NCI-H82 (cell line): ENCODE data around the gene FGG.

Experiments used
- DNase-seq: peaks from one replicate; lab custom pipeline; 2025; lab: John Stamatoyannopoulos, UW

Gene FGG

DNA sequence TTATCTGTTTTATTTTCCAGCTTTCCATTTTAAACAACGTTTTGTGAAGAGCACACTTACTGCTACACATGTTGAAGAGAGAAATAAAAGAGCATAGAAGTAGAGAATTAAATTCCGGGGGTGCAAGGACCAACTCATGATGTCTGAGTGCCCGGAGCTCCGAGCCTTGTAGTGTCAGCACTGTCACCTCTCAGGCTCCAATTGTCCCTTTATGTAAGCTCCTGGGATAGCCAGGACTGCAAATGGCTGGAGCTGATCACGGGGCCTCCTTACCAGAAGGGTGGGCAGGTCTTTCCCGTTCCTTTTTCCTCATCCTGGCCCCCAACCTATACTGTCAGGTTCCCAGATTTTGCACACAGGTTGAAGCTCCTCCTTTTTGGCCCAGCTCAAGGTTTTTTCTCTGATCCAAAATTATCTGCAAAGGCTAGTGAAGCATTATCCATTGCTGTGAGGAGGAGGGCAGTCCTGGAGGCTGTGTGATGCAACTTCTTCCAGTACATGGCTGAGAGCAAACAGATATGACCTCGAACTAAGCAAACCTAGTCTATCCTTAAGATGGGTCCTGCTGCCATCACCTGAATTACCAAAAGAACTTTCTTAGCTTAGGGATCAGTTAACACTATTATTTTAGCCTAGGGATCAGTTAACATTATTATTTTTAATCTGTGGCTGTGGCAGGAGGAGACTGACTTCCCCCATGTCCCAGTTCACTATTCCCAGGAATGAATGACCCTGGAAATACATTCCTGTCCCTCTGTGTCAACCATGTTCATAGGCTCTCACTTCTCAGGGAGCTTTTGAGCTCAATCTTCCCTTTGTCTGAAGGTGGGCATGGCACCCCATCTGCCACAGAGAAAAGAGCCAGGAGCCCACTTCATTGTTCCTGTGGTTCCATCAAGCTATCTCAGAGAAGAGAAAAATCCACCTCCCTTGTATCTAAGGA lies at the start of gene FGG:
Gene FGG (minus strand): TSS at position 185 of the 943 bp plus-strand sequence. CDS start 47 bp downstream, at position 138.
- DNase-seq: no peak

DNA sequence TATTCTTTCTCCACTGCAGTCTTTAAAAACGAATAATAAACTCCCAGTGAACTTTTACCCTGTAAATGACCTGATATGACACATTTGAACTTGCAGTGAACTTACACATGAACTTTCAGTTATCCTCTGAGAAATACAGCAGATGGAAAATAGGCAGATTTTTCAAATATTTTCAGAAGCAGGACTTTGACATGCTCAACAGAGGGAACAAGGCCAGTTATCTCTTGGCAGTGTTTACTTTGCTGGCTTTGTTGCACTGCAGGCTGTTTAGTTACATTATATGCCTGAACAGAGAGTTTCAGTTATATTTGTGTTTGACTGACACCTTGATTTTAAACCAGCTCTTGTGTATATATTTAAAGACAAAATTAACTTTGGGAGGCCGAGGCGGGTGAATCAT lies 47.6 kb upstream of the FGG start:
- DNase-seq: no peak

DNA sequence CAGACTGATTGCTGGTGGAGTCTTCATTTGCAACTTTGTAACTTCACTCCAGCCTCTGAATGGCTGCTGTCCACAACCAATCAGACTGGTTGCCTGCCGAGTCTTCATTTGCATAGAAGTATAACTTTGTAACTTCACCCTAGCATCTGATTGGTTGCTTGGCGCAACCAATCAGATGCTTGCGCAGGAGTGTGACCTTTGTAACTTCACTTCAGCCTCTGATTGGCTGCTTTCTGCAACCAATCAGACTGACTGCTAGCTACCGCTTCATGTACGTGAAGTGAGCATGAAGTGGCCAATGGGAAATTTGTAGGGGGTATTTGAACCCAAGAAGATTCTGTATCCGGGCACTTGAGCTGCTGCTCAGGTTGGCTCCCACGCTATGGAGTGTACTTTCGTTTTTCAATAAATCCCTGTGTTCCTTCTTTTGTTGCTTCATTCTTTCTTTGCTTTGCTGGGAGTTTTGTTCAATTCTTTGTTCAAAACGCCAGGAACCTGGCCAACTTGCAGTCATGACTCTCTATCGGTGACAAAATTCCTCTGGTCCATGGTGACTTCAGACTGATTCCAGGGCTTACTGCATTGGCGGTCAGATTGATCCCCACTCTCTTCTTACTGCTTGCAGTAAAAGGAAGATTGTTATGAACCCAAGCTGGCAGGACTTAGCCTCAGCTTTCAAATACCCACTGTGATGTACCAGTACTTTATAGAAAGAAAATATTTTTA lies 46.4 kb upstream of the FGG start:
- no peak for DNase-seq

DNA sequence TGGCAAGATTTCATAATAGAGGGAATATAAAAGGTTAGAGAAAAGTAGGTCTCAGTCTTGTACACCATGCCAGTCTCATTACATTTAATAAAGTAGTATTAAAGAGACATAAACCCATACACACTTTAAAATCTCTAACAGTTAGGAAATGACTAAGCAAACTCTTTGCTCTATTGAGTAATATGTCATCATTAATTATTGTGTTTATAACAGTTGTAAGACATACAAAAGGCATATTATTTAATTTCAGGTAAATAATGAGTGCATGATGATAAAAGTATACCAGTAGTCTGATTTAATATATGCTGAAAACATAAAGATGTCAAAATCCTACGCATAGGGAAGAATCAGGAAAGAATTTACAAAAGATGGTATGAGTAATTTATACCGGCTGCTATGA lies 31.0 kb upstream of the FGG start:
- no peak for DNase-seq

DNA sequence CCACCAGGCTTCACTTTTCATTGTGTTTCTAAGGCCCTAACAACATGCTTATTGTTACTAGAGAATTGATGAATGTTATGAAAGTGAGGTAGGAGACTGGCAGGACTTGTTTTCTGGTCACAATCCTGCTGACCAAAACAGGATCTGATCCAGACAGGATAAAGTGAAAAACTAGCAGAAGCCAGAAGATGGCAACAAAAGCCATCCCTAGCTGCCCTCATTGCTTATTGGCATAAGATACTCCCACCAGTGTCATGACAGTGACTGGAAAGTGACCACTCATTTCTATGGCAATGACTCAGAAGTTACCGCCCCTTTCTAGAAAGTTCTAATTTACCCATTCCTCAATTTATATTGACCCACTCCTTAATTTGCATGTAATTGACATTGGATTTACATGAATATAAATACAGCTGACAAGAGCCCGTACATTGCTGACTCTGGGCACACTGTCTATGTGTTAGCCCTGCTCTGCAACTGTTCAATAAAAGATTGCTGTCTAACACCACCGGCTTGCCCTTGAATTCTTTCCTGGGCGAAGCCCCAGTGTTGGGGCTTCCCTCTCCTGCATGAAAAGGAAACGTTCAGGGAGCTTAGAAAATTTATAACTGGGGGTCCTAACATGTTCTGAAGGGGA lies 30.0 kb upstream of the FGG start:
- DNase-seq: no peak

DNA sequence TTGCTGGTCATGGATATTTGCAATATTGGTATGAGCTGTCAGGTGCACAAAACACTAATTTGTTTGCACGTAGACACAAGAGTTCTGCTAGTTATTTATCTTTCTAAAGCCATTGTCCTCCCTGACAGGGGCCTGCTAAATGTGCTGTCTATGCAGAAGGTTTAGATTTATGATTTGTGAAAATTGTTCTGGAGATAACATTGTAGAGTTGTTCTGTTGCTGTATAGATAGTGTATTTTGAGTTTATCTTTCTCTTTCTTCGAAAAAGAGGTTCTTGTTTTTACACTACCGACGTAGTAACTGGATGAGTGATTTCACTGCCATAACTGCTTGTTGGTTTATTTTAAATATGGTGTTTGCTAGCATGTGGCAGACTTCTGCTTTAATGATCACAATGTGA lies 28.5 kb upstream of the FGG start:
- DNase-seq: no peak

DNA sequence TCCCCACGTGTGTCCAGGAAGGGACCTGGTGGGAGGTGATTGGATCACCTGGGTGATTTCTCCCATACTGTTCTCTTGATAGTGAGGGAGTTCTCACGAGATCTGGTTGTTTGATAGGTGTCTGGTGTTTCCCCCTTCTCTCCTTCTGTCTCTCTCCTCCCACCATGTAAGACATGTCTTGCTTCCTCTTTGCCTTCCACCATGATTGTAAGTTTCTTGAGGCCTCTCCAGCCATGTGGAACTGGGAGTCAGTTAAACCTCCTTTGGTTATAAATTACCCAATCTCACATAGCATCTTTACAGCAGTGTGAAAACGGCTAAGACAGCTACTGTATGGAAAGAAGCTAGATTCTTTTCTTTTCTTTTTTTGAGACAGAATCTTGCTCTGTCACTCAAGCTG lies 21.6 kb upstream of the FGG start:
- no peak for DNase-seq

DNA sequence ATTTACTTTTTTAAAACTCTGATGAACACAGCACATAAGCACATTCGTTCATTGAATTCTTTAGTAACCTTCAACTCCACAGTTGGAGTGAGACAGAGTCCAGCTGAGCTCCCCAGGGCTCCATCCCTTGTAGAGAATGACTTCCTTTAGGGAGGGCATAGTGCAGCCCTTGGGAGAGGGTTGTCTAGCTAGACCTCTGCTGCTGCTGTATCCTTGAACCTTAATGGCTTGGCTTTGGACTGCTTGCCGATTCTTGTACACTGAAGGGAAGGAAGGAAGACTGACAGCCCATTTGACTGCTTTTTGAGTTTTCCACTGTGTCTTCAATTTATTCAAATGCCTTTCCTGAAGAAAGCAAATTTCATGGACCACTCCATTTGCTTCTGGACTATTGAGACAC lies 19.4 kb upstream of the FGG start:
- no peak for DNase-seq

DNA sequence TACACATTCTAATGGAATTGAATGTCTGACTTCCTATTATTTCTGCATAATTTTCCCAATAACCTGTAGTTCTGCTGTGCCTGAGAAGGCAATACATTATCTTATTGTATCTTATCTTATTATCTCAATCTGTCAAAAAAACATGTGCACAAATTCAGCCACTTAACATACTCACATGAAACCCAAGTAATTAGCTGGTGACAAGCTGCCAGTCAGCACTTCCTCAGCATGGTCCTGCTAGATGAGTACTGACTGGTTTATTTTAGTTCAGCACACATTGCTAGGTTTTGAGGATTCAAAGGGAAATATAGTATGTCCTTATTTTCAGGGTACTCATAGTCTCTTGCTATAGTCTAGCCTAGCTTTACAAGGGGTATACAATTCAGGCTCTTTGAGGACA lies 17.9 kb upstream of the FGG start:
- DNase-seq: no peak

DNA sequence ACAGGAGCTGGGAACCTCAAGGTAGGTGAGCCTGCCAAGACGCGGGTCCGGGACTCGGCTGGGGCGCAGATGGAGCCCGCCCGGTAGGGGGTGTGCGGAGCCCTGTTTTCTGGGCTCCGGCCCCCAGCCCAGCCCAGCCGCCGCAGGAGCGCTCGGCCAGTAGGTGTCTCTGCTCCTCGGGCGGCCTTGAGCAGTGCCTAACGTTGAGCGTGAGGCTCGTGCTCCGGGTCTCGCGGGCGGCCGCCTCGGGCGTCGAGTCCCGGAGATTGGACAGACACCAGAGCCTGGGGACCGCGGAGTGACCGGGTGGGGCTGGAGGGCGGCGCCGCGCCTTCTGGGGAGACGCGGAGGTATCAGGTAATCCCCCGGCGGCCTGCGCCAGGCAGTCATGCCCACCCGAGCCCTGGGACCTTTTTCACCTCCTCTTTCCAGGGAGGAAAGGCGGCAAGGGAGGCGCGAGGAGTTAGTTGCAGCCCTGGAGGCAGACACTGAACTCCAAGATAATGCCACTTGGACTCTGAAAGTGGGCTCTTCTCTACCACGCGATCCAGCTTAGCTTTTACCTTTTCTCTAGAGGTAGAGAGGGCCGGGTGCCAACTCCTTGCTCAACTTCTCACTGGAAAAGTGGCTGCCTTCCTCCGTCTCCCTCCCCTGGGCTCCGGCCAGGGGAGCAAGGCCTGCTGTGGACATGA lies 14.5 kb upstream of the FGG start:
- DNase-seq: peak; percentile 75

DNA sequence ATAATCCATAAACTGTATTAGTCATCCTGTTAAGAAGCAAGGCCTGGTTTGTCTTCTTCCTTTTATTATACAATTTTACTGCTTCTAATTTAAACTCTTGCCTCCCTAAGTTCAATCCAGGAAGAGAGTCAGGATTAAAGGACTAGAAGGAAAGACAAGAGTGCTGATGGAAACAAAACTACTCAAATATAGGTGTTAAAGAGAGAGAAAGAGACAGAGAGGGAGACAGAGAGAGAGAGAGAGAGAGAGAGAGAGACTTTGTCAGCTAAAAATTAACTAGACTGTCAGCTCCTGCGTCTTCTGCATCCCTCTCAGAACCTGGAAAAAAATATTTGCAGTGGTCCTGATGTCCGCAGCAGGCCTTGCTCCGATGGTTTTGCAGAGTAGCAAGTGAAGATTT lies 13.5 kb upstream of the FGG start:
- no peak for DNase-seq

DNA sequence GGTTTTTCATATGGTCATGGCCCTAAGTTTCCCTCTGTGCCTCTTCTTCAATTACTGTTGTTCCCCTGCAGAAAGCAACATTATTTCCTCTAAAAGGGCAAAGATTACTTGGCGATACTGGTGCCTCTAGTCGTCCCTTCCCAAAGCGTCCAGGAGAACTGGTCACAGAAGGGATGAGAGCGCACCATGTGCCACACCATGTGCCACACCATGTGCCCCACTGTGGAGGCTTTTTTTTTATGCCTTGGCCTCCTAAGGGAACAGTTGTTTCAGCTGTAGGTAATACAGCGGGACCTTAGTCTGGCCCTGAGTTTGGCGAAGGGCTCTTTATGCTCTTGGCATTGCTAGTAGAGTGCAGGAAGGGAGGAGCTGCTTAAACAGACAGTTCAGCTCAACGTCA lies 11.5 kb upstream of the FGG start:
- DNase-seq: no peak

DNA sequence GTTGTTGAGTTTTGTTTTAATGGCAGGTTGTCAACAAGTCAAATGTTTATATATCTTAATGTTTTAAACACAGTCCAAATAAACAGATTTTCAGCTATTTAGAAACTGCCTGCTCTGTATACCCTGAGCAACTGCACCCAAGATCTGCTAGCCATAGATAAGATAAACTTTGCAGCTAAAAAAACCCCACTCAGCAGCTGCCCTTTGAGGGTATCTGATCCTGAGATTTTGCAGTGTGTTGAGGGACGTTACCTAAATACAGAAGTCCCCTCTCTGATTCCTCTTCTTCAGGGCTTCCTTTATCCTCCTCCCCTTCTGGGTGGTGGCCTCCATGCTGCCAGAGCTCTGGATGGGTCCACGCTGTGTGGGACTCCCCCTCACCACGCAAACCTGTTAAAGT lies 11.0 kb upstream of the FGG start:
- DNase-seq: no peak

DNA sequence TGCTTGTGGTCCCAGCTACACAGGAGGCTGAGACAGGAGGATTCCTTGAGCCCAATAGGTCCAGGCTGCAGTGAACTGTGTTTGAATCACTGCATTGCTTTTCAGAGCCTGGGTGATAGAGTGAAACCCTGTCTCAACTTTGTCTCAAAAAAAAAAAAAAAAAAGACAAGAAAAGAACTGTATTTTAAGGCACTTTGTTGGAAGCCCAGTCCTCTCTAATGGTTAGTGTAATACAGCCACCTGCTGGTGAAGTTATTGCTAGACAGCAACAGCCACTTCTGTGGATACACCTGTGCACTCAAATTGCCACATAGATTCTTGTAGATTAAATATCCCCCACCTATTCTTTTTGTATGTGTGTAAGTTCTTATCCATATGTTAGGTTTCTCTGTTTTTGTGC lies 10.1 kb upstream of the FGG start:
- DNase-seq: peak; percentile 46

DNA sequence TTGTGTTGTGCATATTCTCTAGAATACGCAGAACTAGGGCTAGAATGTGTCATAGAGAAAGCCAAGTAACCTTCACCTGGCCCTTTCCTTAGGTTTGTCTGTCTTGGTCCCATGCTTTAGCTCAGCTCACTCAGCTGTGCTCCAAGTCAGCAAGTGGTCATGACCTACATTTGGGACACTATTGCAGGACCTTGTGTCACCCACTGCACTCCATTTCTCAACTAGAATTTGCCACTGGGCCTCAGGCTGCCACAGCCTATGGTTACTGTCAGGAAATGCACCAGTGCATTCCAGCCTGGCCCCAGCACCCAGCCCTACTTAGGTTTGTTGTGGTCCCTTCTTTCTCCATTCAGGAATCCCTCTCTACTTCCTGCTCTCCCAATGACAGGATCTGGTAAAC lies 7.7 kb upstream of the FGG start:
- no peak for DNase-seq

DNA sequence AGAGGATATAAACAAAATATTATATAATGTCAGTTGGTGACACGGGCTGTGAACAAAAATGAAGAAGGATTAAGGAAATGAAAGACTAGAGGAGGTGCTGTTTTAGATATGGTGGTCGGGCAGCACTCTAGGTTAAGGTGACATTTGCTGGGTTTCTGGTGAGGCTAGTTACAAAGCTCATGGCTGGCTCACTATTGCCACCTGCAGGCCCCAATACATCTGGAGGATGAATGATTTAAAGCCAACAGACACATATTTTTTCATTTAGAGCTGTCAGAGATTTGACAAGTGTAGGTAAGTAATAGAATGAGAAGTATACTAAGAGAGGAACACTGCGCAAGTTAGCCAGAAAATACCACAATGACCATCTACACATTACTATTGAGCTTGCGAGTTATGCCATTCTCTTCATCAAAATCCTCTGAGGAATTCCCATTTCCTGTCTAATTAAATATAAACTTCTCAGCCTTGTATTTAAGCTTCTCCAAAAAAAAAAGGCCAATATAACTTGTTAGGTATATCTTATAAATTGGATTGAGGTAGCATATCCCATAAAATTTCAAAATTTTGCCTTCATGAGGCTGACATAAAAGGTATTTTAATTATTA lies 6.4 kb upstream of the FGG start:
- peak; percentile 57 for DNase-seq

DNA sequence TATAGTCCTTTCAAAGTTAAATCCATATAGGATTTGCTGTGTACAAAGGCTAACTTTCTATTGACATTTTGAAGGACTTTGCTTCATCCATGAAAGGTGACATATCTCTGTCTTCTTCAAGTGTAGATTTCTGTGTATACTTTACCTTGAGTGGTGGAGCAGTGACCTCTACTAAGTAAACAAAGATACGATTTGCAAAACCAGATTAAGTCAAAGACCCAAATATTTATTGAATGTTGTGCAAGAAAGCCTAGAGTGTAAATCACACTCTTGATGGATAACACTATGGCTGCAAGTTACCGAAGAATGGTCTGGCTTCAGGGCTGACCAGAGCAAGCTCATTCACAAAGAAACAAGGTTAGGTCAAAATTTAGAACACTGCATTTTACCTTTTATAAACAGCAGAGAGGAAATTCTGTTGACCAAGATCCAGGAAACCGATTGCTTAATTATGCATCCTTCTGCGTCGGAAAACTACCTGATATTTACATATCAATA lies 5.4 kb upstream of the FGG start:
- no peak for DNase-seq

DNA sequence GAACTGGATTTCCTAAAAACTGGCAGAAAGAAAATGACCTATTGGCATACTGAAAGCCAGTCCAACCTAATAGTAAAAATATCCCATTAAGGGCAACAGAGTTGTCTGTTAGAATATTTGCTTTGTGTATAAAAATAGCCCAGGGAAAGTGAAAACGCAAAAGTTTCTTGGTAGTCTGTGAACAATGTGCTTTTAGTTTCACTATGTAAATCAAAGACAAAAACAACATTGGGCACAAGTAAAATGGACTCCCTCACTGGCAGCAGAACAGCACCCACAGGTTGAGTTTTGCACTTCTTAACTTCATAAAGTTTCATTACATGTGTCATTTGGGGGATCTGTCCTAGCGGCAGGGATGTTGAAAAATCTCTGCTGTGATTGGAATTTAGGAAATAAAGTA lies 4.3 kb upstream of the FGG start:
- no peak for DNase-seq

DNA sequence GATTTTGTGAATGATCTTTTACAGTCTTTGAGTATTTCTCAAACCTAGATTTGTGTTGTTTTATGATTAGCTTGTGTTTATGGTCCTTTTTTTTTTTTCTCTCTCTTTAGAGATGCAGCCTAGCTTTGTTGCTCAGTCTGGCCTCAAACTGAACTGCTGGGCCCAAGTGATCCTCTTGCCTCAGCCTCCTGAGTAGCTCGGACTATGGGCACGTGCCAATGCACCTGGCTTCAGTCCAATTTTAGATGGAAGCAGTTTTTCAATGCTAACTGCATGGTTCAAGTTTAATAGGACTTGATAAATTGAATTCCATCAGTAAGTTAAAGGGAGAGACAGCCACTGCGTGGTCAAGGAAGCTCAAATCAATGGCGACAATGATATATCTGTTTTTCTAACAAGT lies 3.8 kb upstream of the FGG start:
- DNase-seq: no peak

DNA sequence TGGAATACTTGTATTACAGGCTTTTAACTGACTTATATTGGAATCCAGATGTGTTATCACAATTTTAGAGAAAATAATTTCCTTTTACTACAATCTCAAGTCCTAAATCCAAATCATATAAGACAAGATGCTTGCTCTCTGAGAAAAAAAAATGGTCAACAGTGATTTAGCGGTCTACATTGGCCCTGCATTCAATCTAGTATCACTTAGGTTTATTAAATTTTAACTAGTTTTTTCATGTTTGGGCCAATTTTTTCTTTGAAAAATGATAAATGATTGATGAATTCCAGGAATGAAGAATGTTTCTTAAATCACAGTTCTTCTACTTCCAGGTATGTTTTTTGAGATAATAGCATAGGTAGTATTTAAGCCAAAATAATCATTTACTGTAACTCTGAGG lies 2.8 kb upstream of the FGG start:
- DNase-seq: no peak

DNA sequence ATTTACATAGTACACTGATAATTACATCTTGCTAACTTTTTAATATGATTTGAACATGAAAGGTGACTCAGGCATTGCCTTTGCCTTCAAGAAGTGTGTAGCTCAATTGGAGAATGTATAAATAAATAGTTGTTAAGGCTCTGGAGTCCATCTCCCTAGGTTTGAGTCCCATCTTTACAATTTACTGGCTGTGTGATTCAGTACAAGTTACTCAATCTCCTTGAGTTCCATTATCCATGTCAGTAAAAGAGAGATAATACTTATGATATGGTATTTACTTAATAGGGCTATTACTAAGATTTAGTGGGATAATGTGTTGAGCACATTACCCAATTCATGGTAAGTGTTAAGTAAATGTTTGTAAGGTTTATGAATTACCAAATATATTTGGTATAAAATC lies 1.9 kb upstream of the FGG start:
- no peak for DNase-seq

DNA sequence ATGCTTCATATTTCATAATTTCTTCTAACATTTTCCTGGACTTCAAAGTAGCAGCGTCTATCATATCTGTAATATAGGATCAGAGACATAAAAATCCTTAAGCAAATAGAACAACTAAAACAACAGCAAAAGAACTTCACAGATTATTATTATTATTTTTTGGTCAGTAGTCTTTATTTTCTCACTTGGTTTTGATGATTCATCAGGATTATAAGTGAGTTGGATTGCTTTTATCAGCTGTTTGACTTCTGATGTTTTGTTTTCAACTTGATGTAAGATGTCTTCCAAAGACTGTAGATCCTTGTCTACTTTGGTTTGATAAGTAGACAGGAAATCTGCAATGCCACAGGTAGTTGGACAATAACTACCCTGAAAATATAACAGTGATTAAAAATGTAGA lies 623 bp downstream of the FGG start:
- no peak for DNase-seq
